OCI-LY1 (cell line): Measurements from ENCODE around the gene ASB7.

Source experiments
- H2AFZ ChIP-seq: fragments of 200-600 bp; sonication (generic), shearing (Covaris generic); 2 replicates; pipeline ENCODE4 v1.6.0; 2014; ENCODE audit warnings: antibody characterized with exemption, mild to moderate bottlenecking, low read length
- H3F3A ChIP-seq: fragments of 200-600 bp; sonication (generic), shearing (Covaris generic); 2 replicates; pipeline ENCODE4 v1.6.0; 2014; ENCODE audit warnings: mild to moderate bottlenecking, antibody characterized with exemption, low read length, moderate library complexity; ENCODE audit not compliant: insufficient read depth
- H3K27ac ChIP-seq: fragments of 200-600 bp; sonication (generic); 2 replicates; pipeline ENCODE4 v1.5.1; 2014; ENCODE audit warnings: low read length, mixed run types, mild to moderate bottlenecking, low read depth; ENCODE audit not compliant: poor library complexity, severe bottlenecking
- H3K27me3 ChIP-seq: fragments of 200-600 bp; sonication (generic); 2 replicates; pipeline ENCODE4 v1.6.0; 2014; ENCODE audit warnings: antibody characterized with exemption, mild to moderate bottlenecking, low read length, moderate library complexity; ENCODE audit not compliant: insufficient read depth
- H3K36me3 ChIP-seq: fragments of 200-600 bp; sonication (generic); 2 replicates; pipeline ENCODE4 v1.6.1; 2014; ENCODE audit warnings: mild to moderate bottlenecking, antibody characterized with exemption, low read length, moderate library complexity, mixed read lengths; ENCODE audit not compliant: insufficient read depth
- H3K4me1 ChIP-seq: fragments of 200-600 bp; sonication (generic); 2 replicates; pipeline ENCODE4 v1.5.1; 2014; ENCODE audit warnings: mild to moderate bottlenecking, low read length, moderate library complexity; ENCODE audit not compliant: insufficient read depth, severe bottlenecking
- H3K4me2 ChIP-seq: fragments of 200-600 bp; sonication (generic), shearing (Covaris generic); 2 replicates; pipeline ENCODE4 v1.6.1; 2014; ENCODE audit warnings: low read length
- H3K4me3 ChIP-seq: fragments of 200-600 bp; sonication (generic); 2 replicates; pipeline ENCODE4 v1.5.1; 2014; ENCODE audit warnings: low read length, low read depth, mild to moderate bottlenecking, mixed read lengths; ENCODE audit not compliant: poor library complexity, severe bottlenecking
- H3K79me2 ChIP-seq: fragments of 200-600 bp; shearing (Covaris generic); 2 replicates; pipeline ENCODE4 v1.6.1; 2016; ENCODE audit warnings: mixed run types, low read length, mixed read lengths; ENCODE audit not compliant: insufficient read depth
- H3K9ac ChIP-seq: fragments of 200-600 bp; sonication (generic), shearing (Covaris generic); 2 replicates; pipeline ENCODE4 v1.6.1; 2014; ENCODE audit warnings: mild to moderate bottlenecking, low read length, mixed read lengths
- H3K9me2 ChIP-seq: fragments of 200-600 bp; sonication (generic), shearing (Covaris generic); 2 replicates; pipeline ENCODE4 v1.6.1; 2014; ENCODE audit warnings: low read depth, mild to moderate bottlenecking, low read length, mixed read lengths
- H3K9me3 ChIP-seq: fragments of 200-600 bp; shearing (Covaris generic); 2 replicates; pipeline ENCODE4 v1.6.1; 2014; ENCODE audit warnings: low read length, mixed read lengths
- H4K20me1 ChIP-seq: fragments of 200-600 bp; sonication (generic), shearing (Covaris generic); 2 replicates; pipeline ENCODE4 v1.6.0; 2016; ENCODE audit warnings: mild to moderate bottlenecking, low read length; ENCODE audit not compliant: insufficient read depth
- EZH2 ChIP-seq: fragments of 200-600 bp; sonication (generic), shearing (Covaris generic); IDR thresholded peaks from 2 replicates; pipeline ENCODE4 v1.8.0; 2017; ENCODE audit warnings: borderline replicate concordance, mixed run types, mild to moderate bottlenecking, antibody characterized with exemption, low read length, moderate library complexity, mixed read lengths
- TF ChIP-seq, protein P1 (sequence below): fragments of 200-600 bp; sonication (generic), shearing (Covaris generic); IDR thresholded peaks from 2 replicates; pipeline ENCODE4 v1.5.1; 2017; ENCODE audit warnings: mild to moderate bottlenecking, antibody characterized with exemption, low read length, moderate library complexity, mixed read lengths

ASB7 gene

DNA sequence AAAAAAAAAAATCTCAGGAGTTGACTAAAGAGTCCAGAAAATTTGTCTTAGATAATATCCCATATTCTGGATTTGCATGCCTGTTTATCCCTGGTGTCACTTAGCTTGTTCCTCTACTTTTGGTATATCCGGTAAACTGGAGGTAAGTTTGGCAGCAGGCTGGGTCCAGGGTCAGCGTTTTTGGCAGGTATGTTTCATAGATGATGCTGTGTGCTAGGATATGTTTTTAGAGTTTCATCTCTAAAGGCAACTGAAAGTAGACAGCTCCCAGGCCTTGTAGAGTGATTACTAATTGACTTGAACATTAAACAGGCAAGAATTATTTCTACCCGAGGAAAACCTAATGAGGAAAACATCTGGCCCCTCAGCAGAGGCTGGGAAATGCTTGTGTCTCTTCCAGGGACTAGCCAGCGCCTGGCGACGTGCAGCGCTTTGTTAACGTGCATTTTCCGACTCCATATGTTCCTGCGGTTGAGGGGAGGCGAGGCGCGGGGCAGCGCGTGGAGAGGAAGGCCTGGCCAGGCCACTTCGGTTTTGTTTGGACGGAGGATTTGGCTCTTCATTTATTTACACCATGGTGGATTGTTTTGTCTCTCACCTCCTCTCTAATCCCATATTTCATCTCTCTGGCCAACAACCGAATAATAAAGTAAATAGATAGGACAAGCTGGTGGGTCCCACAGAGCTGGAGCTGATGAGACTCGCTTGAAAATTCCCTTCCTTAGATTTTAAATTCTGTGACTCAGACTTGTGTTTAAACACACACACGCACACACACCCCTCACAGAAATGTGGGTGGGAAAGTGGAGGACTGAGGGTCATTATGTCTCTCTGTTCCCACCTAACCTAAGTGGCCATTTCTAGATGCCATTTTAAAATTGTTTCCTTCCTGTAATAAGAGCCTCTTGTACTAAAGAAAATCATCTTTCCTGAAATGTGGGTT lies 65.3 kb downstream of the ASB7 start:
- H3K9ac ChIP-seq = no peak overlapping the region

DNA sequence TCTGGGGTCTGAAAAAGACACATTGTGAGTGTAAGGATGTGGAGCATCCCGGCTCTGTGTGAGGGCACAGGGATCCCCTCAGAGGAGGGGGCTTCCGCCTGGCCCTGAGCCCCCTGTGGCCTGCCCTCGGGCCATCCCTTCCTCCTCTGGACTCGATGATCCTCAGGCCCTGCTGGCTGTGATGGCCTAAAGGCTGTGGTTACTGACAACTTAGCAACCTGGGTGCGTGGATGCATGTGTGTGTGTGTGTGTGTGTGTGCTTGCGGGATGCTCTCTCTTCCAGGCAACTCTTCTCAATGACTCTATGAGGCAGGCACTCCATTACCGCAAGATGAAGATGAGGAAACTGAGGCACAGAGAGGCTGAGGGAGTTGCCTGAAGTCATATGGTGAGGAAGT lies 66.0 kb downstream of the ASB7 start:
- H3K27me3 ChIP-seq = peaks cover 5% of the 10 kb centered on the region; the same call in 1 of the 2 replicates
- no peaks in the 10 kb centered on the region for H3K36me3 ChIP-seq
- no peaks in the 10 kb centered on the region for H3K79me2 ChIP-seq
- H3K4me3 ChIP-seq = no peak overlapping the region
- H3K9me2 ChIP-seq = no peaks in the 10 kb centered on the region
- H3K9ac ChIP-seq = no peak overlapping the region
- no peaks in the 10 kb centered on the region for H3K9me3 ChIP-seq
- no peak overlapping the region for H3K27ac ChIP-seq
- TF ChIP-seq EZH2 = no peak
- TF ChIP-seq, protein P1, sequence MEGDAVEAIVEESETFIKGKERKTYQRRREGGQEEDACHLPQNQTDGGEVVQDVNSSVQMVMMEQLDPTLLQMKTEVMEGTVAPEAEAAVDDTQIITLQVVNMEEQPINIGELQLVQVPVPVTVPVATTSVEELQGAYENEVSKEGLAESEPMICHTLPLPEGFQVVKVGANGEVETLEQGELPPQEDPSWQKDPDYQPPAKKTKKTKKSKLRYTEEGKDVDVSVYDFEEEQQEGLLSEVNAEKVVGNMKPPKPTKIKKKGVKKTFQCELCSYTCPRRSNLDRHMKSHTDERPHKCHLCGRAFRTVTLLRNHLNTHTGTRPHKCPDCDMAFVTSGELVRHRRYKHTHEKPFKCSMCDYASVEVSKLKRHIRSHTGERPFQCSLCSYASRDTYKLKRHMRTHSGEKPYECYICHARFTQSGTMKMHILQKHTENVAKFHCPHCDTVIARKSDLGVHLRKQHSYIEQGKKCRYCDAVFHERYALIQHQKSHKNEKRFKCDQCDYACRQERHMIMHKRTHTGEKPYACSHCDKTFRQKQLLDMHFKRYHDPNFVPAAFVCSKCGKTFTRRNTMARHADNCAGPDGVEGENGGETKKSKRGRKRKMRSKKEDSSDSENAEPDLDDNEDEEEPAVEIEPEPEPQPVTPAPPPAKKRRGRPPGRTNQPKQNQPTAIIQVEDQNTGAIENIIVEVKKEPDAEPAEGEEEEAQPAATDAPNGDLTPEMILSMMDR = no peak
- H4K20me1 ChIP-seq = no peaks in the 10 kb centered on the region
- no peak overlapping the region for H3K4me2 ChIP-seq
- H2AFZ ChIP-seq = no peak overlapping the region
- H3F3A ChIP-seq = no peaks in the 10 kb centered on the region
- H3K4me1 ChIP-seq = no peaks in the 10 kb centered on the region

More for the DNA sequence above, 65.3 kb downstream of the ASB7 start:
- Histone ChIP-seq H3K36me3 (no peaks in the 10 kb centered on the region), H3K9me3 (no peaks in the 10 kb centered on the region), H3K4me3 (no peak overlapping the region), H3F3A (no peaks in the 10 kb centered on the region), H3K79me2 (no peaks in the 10 kb centered on the region), H3K4me1 (no peaks in the 10 kb centered on the region), H4K20me1 (no peaks in the 10 kb centered on the region), H3K27ac (no peak overlapping the region), H3K4me2 (no peak overlapping the region), H2AFZ (no peak overlapping the region), H3K27me3 (peaks cover 5% of the 10 kb centered on the region; the same call in 1 of the 2 replicates), H3K9me2 (no peaks in the 10 kb centered on the region)
- TF ChIP-seq EZH2 = no peak
- TF ChIP-seq, protein P1 = no peak

DNA sequence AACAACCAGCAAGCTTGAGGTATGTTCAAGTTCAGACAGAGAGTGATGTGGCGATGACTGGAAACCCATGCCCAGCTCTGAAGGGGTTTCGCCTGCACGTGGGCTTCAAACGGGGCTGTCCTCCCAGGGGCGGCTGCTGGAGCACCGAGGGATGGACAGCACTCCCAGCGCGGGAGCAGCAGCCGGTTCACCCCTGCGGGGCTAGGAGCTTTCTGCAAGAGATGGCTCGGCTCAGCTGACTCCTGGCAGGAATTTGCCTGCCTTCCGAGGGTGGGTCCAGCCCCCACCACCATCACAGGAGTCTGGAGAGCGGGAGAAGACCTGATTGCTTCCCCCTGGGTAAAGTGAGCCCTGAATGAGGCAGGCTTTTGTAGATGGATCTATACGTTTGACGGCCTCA lies 66.9 kb downstream of the ASB7 start:
- Histone ChIP-seq H3F3A (no peaks in the 10 kb centered on the region), H4K20me1 (no peaks in the 10 kb centered on the region), H3K9me2 (no peaks in the 10 kb centered on the region), H3K27ac (no peak overlapping the region), H3K27me3 (peaks cover under 1% of the 10 kb centered on the region; the same call in 1 of the 2 replicates), H2AFZ (no peak overlapping the region), H3K4me3 (no peak overlapping the region), H3K36me3 (no peaks in the 10 kb centered on the region), H3K4me1 (no peaks in the 10 kb centered on the region), H3K79me2 (no peaks in the 10 kb centered on the region), H3K9me3 (no peaks in the 10 kb centered on the region), H3K9ac (no peak overlapping the region), H3K4me2 (no peak overlapping the region)
- no peak for TF ChIP-seq EZH2
- TF ChIP-seq, protein P1 = no peak
